ENCODE results near the gene ADAMTS15.

ADAMTS15 gene

GRCh38 chr11:130467116-130467900 is 18.9 kb downstream of the ADAMTS15 start:
- Histone ChIP-seq H3K9ac (no peak overlapping the region), H3K4me1 (no peaks in the 10 kb centered on the region), H3K4me3 (no peak overlapping the region), H3K9me3 (no peaks in the 10 kb centered on the region), H3K27me3 (no peaks in the 10 kb centered on the region), H3K27ac (no peak overlapping the region), H3K4me2 (no peak overlapping the region), H3K36me3 (no peaks in the 10 kb centered on the region), H4K20me1 (no peaks in the 10 kb centered on the region)
- TF ChIP-seq Cebpa-rat (IDR thresholded peaks at IDR 0.05), result no peak

- no peaks in the 10 kb centered on the region for H3K27me3 ChIP-seq
- no peaks in the 10 kb centered on the region for H3K4me1 ChIP-seq
- no peak overlapping the region for H3K9ac ChIP-seq
- H3K4me3 ChIP-seq, result no peak overlapping the region
- no peak overlapping the region for H3K27ac ChIP-seq
- no peaks in the 10 kb centered on the region for H3K36me3 ChIP-seq
- H3K4me2 ChIP-seq, result no peak overlapping the region
- no peaks in the 10 kb centered on the region for H3K9me3 ChIP-seq
- no peak for TF ChIP-seq Cebpa-rat (IDR thresholded peaks at IDR 0.05)
- H4K20me1 ChIP-seq, result no peaks in the 10 kb centered on the region
Measured at GRCh38 chr11:130469181-130469580, 20.7 kb downstream of the ADAMTS15 start.

GRCh38 chr11:130470832-130471706 is 22.6 kb downstream of the ADAMTS15 start:
- Histone ChIP-seq H4K20me1 (no peaks in the 10 kb centered on the region), H3K4me2 (no peak overlapping the region), H3K36me3 (no peaks in the 10 kb centered on the region), H3K9me3 (no peaks in the 10 kb centered on the region), H3K27me3 (no peaks in the 10 kb centered on the region), H3K27ac (no peak overlapping the region), H3K4me1 (no peaks in the 10 kb centered on the region), H3K4me3 (no peak overlapping the region), H3K9ac (no peak overlapping the region)
- TF ChIP-seq Cebpa-rat (IDR thresholded peaks at IDR 0.05), result no peak

- no peak overlapping the region for H3K4me2 ChIP-seq
- H3K27ac ChIP-seq, result no peak overlapping the region
- H3K27me3 ChIP-seq, result no peaks in the 10 kb centered on the region
- no peak overlapping the region for H3K4me3 ChIP-seq
- TF ChIP-seq Cebpa-rat (IDR thresholded peaks at IDR 0.05), result no peak
- no peaks in the 10 kb centered on the region for H3K4me1 ChIP-seq
- H4K20me1 ChIP-seq, result no peaks in the 10 kb centered on the region
- no peaks in the 10 kb centered on the region for H3K36me3 ChIP-seq
- no peaks in the 10 kb centered on the region for H3K9me3 ChIP-seq
- no peak overlapping the region for H3K9ac ChIP-seq
Measured at GRCh38 chr11:130471731-130472433, 23.4 kb downstream of the ADAMTS15 start.

- no peak for TF ChIP-seq Cebpa-rat (IDR thresholded peaks at IDR 0.05)
- Histone ChIP-seq H3K9me3 (no peaks in the 10 kb centered on the region), H3K36me3 (no peaks in the 10 kb centered on the region), H3K27ac (no peak overlapping the region), H3K4me1 (no peaks in the 10 kb centered on the region), H3K4me3 (no peak overlapping the region), H3K27me3 (no peaks in the 10 kb centered on the region), H3K4me2 (no peak overlapping the region), H4K20me1 (no peaks in the 10 kb centered on the region), H3K9ac (no peak overlapping the region)
Measured at GRCh38 chr11:130472434-130472961, 24.1 kb downstream of the ADAMTS15 start.

GRCh38 chr11:130473056-130473794 is 24.8 kb downstream of the ADAMTS15 start:
- Histone ChIP-seq H3K27ac (no peak overlapping the region), H3K9me3 (no peaks in the 10 kb centered on the region), H3K27me3 (no peaks in the 10 kb centered on the region), H3K36me3 (no peaks in the 10 kb centered on the region), H4K20me1 (no peaks in the 10 kb centered on the region), H3K4me1 (no peaks in the 10 kb centered on the region), H3K9ac (no peak overlapping the region), H3K4me2 (no peak overlapping the region), H3K4me3 (no peak overlapping the region)
- no peak for TF ChIP-seq Cebpa-rat (IDR thresholded peaks at IDR 0.05)

- no peak for TF ChIP-seq Cebpa-rat (IDR thresholded peaks at IDR 0.05)
- H4K20me1 ChIP-seq, result no peaks in the 10 kb centered on the region
- no peak overlapping the region for H3K4me2 ChIP-seq
- H3K27ac ChIP-seq, result no peak overlapping the region
- H3K9me3 ChIP-seq, result no peaks in the 10 kb centered on the region
- no peaks in the 10 kb centered on the region for H3K36me3 ChIP-seq
- H3K27me3 ChIP-seq, result no peaks in the 10 kb centered on the region
- H3K4me3 ChIP-seq, result no peak overlapping the region
- no peaks in the 10 kb centered on the region for H3K4me1 ChIP-seq
- no peak overlapping the region for H3K9ac ChIP-seq
Measured at GRCh38 chr11:130473795-130474377, 25.4 kb downstream of the ADAMTS15 start.

- Histone ChIP-seq H4K20me1 (no peaks in the 10 kb centered on the region), H3K4me3 (no peak overlapping the region), H3K4me2 (no peak overlapping the region), H3K9me3 (no peaks in the 10 kb centered on the region), H3K4me1 (no peaks in the 10 kb centered on the region), H3K36me3 (no peaks in the 10 kb centered on the region), H3K27me3 (no peaks in the 10 kb centered on the region), H3K27ac (no peak overlapping the region), H3K9ac (no peak overlapping the region)
- TF ChIP-seq Cebpa-rat (IDR thresholded peaks at IDR 0.05), result no peak
Measured at GRCh38 chr11:130474637-130475400, 26.4 kb downstream of the ADAMTS15 start.
